Measurements from ENCODE around the gene ANKRD10. TPM values are rescaled to one million over a fixed set of nuclear protein-coding genes. Genes with fewer than 3 reads are reported as not detected.
A peak's percentile ranks its signal among the peaks of the same experiment; 100 is the strongest.

The ANKRD10 gene
- total and polyA plus RNA-seq, 2 of the 8 experiments (the other 6 are each of a cell fraction or from before 2014, with no cell fraction given) = 146 to 218 TPM

DNA sequence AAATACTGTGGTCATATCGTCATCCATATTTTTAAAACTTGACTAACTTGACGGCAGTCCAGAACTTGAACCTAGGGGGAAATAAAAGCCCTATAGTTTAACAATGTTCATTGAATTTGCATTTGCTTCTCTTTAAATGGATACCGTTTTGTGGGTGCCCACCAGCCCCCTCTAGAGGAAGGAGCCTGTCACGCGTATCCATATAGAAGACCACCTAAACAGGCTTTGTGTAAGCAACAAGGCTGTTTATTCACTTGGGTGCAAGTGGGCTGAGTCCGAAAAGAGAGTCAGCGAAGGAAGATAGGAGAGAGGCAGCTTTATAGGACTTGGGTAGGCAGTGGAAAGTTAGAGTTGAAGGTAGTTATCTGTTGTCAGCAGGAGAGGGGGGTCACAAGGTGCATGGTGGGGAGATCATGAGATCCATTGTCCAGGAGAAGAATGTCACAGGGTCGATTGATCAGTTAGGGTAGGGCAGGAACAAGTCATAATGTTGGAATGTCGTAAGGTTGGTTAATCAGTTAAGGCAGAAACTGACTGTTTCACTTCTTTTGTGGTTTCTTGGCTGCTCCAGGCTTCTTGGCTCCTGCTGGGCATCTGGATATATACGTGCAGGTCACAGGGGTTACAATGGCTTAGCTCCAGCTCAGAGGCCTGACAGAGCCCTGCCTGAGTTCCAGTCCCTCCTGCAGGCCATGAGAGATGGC is 42.5 kb upstream of the ANKRD10 start:
- H3K36me3 ChIP-seq (ENCODE audit: control insufficient read depth in 2 of 4, insufficient read depth in 4 of 4, low read length in 3 of 4) = no peaks in the 10 kb centered on the region
- POLR2A ChIA-PET (ENCODE audit: partially characterized antibody) = no interaction called here
- peak in 1 of 2 experiments; percentile 72 for DNase-seq (ENCODE audit: low read depth in 1 of 2, low spot score in 2 of 2)

More for the DNA sequence above, 42.5 kb upstream of the ANKRD10 start:
- Histone ChIP-seq H3K79me1 (ENCODE audit: low read depth, low read length) (no peaks in the 10 kb centered on the region), H4K20me1 (replicated peaks in 1 of 2; ENCODE audit: control insufficient read depth in 1 of 2, insufficient read depth in 2 of 2, low read length in 2 of 2) (no peaks in the 10 kb centered on the region), H3K14ac (ENCODE audit: insufficient read length) (no peak overlapping the region), H2AFZ (ENCODE audit: low read length) (no peak overlapping the region), H3K56ac (replicated peaks; ENCODE audit: insufficient read length, low read depth, low read length) (no peak overlapping the region), H3K9ac (replicated peaks in 1 of 4; ENCODE audit: extremely low read depth in 1 of 4, low read depth in 3 of 4, low read length in 3 of 4) (no peak overlapping the region), H2BK120ac (replicated peaks; ENCODE audit: low read depth, low read length) (no peak overlapping the region), H4K91ac (replicated peaks; ENCODE audit: insufficient read length, low read length) (no peak overlapping the region), H3K27me3 (replicated peaks in 1 of 4; ENCODE audit: control insufficient read depth in 3 of 4, extremely low read depth in 1 of 4, insufficient read depth in 3 of 4, low read length in 3 of 4) (no peaks in the 10 kb centered on the region), H3K27ac (ENCODE audit: low read depth, low read length) (no peak overlapping the region), H4K5ac (ENCODE audit: insufficient read length, low read depth, low read length) (no peak overlapping the region), H3K4me1 (replicated peaks in 1 of 4; ENCODE audit: control insufficient read depth in 3 of 4, insufficient read depth in 4 of 4, low read length in 3 of 4) (no peaks in the 10 kb centered on the region), H3K18ac (ENCODE audit: extremely low read depth, low read length) (no peak overlapping the region), H2AK5ac (ENCODE audit: low read depth, low read length) (no peak overlapping the region), H2BK12ac (ENCODE audit: low read depth, low read length) (no peak overlapping the region), H3K23me2 (ENCODE audit: low read depth, low read length) (no peaks in the 10 kb centered on the region), H4K8ac (ENCODE audit: extremely low read depth, insufficient read depth, low read length) (no peak overlapping the region), H3K79me2 (ENCODE audit: control insufficient read depth in 1 of 2, insufficient read depth in 2 of 2, low read length in 2 of 2) (no peaks in the 10 kb centered on the region), H2BK20ac (ENCODE audit: low read length) (no peak overlapping the region), H3K4me2 (ENCODE audit: insufficient read depth in 1 of 2, low read depth in 2 of 2, low read length in 2 of 2) (no peak overlapping the region), H2BK15ac (ENCODE audit: low read length) (peak overlapping the region; percentile 61; the same call in 1 of the 2 replicates), H3K4ac (replicated peaks; ENCODE audit: insufficient read length, low read depth, low read length) (no peak overlapping the region), H3K23ac (ENCODE audit: insufficient read length) (no peak overlapping the region), H3K9me3 (ENCODE audit: insufficient read depth in 2 of 2, low read depth in 1 of 2, low read length in 1 of 2) (peaks cover 3 to 12% of the 10 kb centered on the region in 2 experiments; a peak in 3 of 4 replicates), H2BK5ac (ENCODE audit: low read depth, low read length) (no peak overlapping the region), H3K4me3 (ENCODE audit: extremely low read depth in 1 of 4, insufficient read depth in 2 of 4, low read depth in 3 of 4, low read length in 4 of 4) (no peak overlapping the region)
- CTCF ChIA-PET (ENCODE audit: partially characterized antibody) = interaction anchor here (0.7 to 1.0 kb wide), 6 partner anchors 8 to 167 kb away, joined by 3 to 4 read pairs (median 4); no protein-coding TSS in a partner anchor
- FAIRE-seq = no peak
- TF ChIP-seq, protein P1, sequence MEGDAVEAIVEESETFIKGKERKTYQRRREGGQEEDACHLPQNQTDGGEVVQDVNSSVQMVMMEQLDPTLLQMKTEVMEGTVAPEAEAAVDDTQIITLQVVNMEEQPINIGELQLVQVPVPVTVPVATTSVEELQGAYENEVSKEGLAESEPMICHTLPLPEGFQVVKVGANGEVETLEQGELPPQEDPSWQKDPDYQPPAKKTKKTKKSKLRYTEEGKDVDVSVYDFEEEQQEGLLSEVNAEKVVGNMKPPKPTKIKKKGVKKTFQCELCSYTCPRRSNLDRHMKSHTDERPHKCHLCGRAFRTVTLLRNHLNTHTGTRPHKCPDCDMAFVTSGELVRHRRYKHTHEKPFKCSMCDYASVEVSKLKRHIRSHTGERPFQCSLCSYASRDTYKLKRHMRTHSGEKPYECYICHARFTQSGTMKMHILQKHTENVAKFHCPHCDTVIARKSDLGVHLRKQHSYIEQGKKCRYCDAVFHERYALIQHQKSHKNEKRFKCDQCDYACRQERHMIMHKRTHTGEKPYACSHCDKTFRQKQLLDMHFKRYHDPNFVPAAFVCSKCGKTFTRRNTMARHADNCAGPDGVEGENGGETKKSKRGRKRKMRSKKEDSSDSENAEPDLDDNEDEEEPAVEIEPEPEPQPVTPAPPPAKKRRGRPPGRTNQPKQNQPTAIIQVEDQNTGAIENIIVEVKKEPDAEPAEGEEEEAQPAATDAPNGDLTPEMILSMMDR (IDR thresholded peaks at IDR 0.05; ENCODE audit: control extremely low read depth in 1 of 3, insufficient read depth in 1 of 3, low read depth in 1 of 3, low read length in 3 of 3) = peak; percentile 17 to 53 (median 18); a peak in 2 of 4 replicates
- TF ChIP-seq RAD21 (IDR thresholded peaks at IDR 0.05 in 1 of 2, conservative IDR thresholded peaks at IDR 0.05 in 1 of 2; ENCODE audit: low read depth in 2 of 2, low read length in 2 of 2) (peak; percentile 2 to 11; a peak in 2 of 4 replicates), CHD1 (IDR thresholded peaks at IDR 0.05; ENCODE audit: low read depth, low read length) (no peak)
- 81% methylated on average over 10 of the region's 10 CpGs; no CpG with 5 or more reads in 1 of the 2 experiments for WGBS, 2 experiments (ENCODE audit: extremely low coverage in 1 of 2, insufficient coverage in 1 of 2, insufficient read length in 1 of 2, insufficient replicate concordance in 2 of 2, low coverage in 1 of 2, low lambda C conversion rate in 2 of 2, missing lambda C conversion rate in 1 of 2)

Measured in H1 (cell line).